Measurements from ENCODE around the gene TCF20. TPM values are rescaled to one million over a fixed set of nuclear protein-coding genes. Genes with fewer than 3 reads are reported as not detected.
A peak's percentile ranks its signal among the peaks of the same experiment; 100 is the strongest.

The TCF20 gene
- 10 to 100 TPM; 26.6 to 30.6 (median 28.7) TPM for polyA plus RNA-seq (ENCODE audit: insufficient read length in 3 of 3)
- long read RNA-seq, donor 1, full-length matches to known transcripts = 3 of 3 reads
- long read RNA-seq, donor 1, partial matches to known transcripts = 0 of 3 reads
- long read RNA-seq, donor 1, other reads (novel, unspliced or antisense) = 0 of 3 reads
- long read RNA-seq, donor 2, full-length matches to known transcripts = 6 of 6 reads
- long read RNA-seq, donor 2, partial matches to known transcripts = 0 of 6 reads
- long read RNA-seq, donor 2, other reads (novel, unspliced or antisense) = 0 of 6 reads
- long read RNA-seq, donor 3, full-length matches to known transcripts = 5 of 12 reads
- long read RNA-seq, donor 3, partial matches to known transcripts = 0 of 12 reads
- long read RNA-seq, donor 3, other reads (novel, unspliced or antisense) = 7 of 12 reads
- long read RNA-seq, donor 4, full-length matches to known transcripts = 3 of 23 reads
- long read RNA-seq, donor 4, partial matches to known transcripts = 15 of 23 reads
- long read RNA-seq, donor 4, other reads (novel, unspliced or antisense) = 5 of 23 reads
- long read RNA-seq, donor 5, full-length matches to known transcripts = 11 of 27 reads
- long read RNA-seq, donor 5, partial matches to known transcripts = 0 of 27 reads
- long read RNA-seq, donor 5, other reads (novel, unspliced or antisense) = 16 of 27 reads
- long read RNA-seq, donor 6, full-length matches to known transcripts = 7 of 17 reads
- long read RNA-seq, donor 6, partial matches to known transcripts = 10 of 17 reads
- long read RNA-seq, donor 6, other reads (novel, unspliced or antisense) = 0 of 17 reads
- long read RNA-seq, donor 7, full-length matches to known transcripts = 6 of 12 reads
- long read RNA-seq, donor 7, partial matches to known transcripts = 6 of 12 reads
- long read RNA-seq, donor 7, other reads (novel, unspliced or antisense) = 0 of 12 reads
- long read RNA-seq, donor 8, full-length matches to known transcripts = 11 of 25 reads
- long read RNA-seq, donor 8, partial matches to known transcripts = 7 of 25 reads
- long read RNA-seq, donor 8, other reads (novel, unspliced or antisense) = 7 of 25 reads
- long read RNA-seq, donor 9, full-length matches to known transcripts = 6 of 6 reads
- long read RNA-seq, donor 9, partial matches to known transcripts = 0 of 6 reads
- long read RNA-seq, donor 9, other reads (novel, unspliced or antisense) = 0 of 6 reads
- long read RNA-seq, donor 10, full-length matches to known transcripts = 5 of 14 reads
- long read RNA-seq, donor 10, partial matches to known transcripts = 0 of 14 reads
- long read RNA-seq, donor 10, other reads (novel, unspliced or antisense) = 9 of 14 reads
- long read RNA-seq, donor 11, full-length matches to known transcripts = 6 of 6 reads
- long read RNA-seq, donor 11, partial matches to known transcripts = 0 of 6 reads
- long read RNA-seq, donor 11, other reads (novel, unspliced or antisense) = 0 of 6 reads
- long read RNA-seq, donor 12, partial matches to known transcripts = 0 of 1 reads
- long read RNA-seq, donor 12, other reads (novel, unspliced or antisense) = 0 of 1 reads
- long read RNA-seq, donor 13, full-length matches to known transcripts = 11 of 11 reads
- long read RNA-seq, donor 13, partial matches to known transcripts = 0 of 11 reads
- long read RNA-seq, donor 13, other reads (novel, unspliced or antisense) = 0 of 11 reads
- long read RNA-seq, donor 14, full-length matches to known transcripts = 4 of 4 reads
- long read RNA-seq, donor 14, partial matches to known transcripts = 0 of 4 reads
- long read RNA-seq, donor 14, other reads (novel, unspliced or antisense) = 0 of 4 reads
- long read RNA-seq, donor 15, full-length matches to known transcripts = 4 of 4 reads
- long read RNA-seq, donor 15, partial matches to known transcripts = 0 of 4 reads
- long read RNA-seq, donor 15, other reads (novel, unspliced or antisense) = 0 of 4 reads
- long read RNA-seq, donor 16, full-length matches to known transcripts = 19 of 31 reads
- long read RNA-seq, donor 16, partial matches to known transcripts = 12 of 31 reads
- long read RNA-seq, donor 16, other reads (novel, unspliced or antisense) = 0 of 31 reads

- DNase-seq (ENCODE audit: extremely low read depth in 1 of 11, low read depth in 9 of 11, low spot score in 4 of 11) = peak in 5 of 11 donors; percentile 62 to 84 (median 70)
Measured at GRCh38 chr22:42270510-42271190, at the start of gene TCF20. Gene TCF20 (minus strand): TSS chr22:42270653. CDS start chr22:42215305, 55,348 bp downstream.

GRCh38 chr22:42319386-42319785 is 48.9 kb upstream of the TCF20 start:
- DNase-seq (ENCODE audit: extremely low read depth in 1 of 11, low read depth in 9 of 11, low spot score in 4 of 11) = no peak

DNA sequence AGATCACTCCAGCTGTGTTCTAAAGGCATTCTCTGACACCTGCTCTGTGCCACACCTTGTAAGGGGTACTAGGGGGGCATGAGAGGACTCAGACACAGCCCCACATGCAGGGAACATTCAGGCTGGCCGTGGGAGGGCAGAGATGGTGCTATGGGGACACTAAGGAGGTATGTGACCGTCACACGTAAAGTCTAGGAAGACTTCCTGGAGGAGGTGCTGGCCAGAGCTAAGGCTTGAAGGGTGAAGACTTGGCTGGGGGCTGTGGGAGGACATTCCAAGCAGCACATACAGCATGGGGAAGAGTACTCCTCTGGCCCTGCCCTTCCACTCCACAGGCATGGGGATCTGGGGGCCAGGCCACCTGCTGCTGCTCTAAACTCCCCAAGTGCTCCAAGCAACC is 48.5 kb upstream of the TCF20 start:
- no peak for DNase-seq (ENCODE audit: extremely low read depth in 1 of 11, low read depth in 9 of 11, low spot score in 4 of 11)

GRCh38 chr22:42317691-42318547 is 47.5 kb upstream of the TCF20 start:
- DNase-seq (ENCODE audit: extremely low read depth in 1 of 11, low read depth in 9 of 11, low spot score in 4 of 11) = no peak

DNA sequence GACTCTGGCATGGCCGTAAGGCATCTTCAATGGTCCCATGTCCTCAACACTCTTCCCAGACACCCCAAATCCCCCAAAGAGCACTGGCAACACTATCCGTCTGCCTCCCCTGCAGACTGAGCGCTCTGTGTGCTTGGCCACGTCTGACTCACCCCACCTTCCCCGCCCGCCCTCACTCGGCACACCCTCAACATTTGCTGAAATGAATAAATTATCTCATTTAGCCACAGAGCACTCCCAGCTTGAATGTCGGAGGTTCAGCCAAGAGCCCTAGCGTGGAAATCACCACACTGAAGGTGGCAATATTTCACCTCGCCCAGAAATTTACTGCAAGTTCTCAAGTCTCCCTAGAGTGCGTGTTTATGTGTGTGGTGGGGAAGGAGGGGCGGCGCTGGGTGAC is 46.6 kb upstream of the TCF20 start:
- no peak for DNase-seq (ENCODE audit: extremely low read depth in 1 of 11, low read depth in 9 of 11, low spot score in 4 of 11)

DNA sequence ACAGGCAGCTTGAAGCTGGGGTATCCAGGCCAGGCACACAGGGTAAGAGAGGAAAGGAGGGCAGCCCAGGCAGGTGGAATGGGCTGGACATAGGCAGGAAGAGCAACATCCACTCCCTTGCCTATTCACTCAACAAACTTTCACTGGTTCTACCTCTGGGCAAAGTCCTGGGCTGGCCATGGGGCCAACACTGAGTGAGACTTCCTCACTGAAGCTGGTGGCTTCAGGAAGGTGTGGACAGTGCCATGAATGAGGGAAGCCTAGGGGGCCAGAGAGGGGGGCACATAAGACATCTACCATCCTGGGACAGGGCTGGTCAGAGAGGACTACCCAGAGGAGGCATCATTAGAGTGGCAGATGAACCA is 44.9 kb upstream of the TCF20 start:
- no peak for DNase-seq (ENCODE audit: extremely low read depth in 1 of 11, low read depth in 9 of 11, low spot score in 4 of 11)

DNA sequence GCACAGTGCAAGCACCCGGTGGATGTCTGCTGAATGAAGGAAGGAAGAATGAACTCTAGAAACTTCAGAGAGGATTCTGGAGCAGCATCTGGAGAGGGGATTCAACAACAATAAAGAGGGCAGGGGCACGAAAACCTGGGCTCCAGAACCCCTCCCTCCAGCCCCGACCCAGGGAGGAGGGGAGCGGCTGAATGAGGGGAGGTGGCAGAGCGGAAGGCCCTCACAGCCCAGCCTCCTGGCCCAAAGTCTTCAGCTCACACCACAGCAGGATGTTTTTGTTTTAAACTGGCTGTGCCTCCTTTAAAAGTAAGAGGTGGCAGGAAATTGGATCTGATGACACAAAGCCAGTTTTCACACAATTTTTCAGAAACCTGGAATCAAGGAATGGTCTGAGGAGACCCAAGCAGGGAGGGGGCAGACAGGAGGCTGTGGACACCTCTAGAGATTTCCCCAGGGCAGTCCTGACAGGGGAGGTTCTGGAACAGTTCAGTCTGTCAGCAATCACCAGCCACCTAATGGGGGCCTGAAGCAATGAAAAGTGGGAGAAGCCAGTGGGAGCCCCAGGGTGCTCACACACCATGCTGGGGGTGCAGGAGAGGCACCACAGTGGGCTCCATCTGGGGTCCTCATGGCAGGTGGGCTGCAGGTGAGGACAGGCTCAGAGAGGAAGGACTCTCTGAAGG is 44.4 kb upstream of the TCF20 start:
- DNase-seq (ENCODE audit: extremely low read depth in 1 of 11, low read depth in 9 of 11, low spot score in 4 of 11) = no peak

DNA sequence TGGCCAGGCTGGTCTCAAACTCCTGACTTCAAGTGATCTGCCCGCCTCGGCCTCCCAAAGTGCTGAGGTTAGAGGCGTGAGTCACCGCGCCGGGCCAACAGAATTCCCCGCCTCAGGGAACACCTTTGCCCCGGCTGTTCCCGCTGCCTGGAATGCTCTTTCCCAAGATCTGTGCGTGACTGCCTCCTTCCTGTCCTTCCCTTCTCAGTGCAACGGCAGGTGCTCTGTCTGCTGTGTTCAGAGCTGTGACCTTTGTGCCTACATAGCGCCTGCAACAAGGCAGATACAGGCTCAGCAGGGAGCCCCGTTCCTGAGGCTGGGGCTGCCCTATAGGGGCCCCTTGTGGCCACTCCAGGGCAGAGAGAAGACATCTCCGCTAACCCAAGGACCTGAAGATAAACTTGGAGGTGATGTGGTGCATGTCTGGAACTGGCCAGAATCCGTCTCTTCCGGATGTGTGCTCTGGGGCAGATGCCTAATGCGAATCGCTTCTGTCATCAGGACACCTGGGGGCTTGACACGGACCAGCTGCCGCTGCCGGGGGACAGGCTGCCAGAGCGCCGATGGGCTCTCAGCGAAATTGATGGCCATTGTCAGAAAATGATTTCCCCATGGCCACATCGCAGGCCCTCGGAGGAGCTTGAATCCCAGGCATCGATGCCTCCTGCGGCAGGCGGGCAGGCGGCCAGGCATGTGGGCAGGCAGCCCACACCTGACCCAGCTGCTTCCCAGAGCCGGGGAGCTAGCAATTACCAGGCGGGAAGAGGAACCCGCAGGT is 43.5 kb upstream of the TCF20 start:
- peak in 1 of 11 donors; percentile 38 for DNase-seq (ENCODE audit: extremely low read depth in 1 of 11, low read depth in 9 of 11, low spot score in 4 of 11)

GRCh38 chr22:42313204-42313603 is 42.8 kb upstream of the TCF20 start:
- no peak for DNase-seq (ENCODE audit: extremely low read depth in 1 of 11, low read depth in 9 of 11, low spot score in 4 of 11)

- no peak for DNase-seq (ENCODE audit: extremely low read depth in 1 of 11, low read depth in 9 of 11, low spot score in 4 of 11)
Measured at GRCh38 chr22:42310291-42311015, 40.0 kb upstream of the TCF20 start.

DNA sequence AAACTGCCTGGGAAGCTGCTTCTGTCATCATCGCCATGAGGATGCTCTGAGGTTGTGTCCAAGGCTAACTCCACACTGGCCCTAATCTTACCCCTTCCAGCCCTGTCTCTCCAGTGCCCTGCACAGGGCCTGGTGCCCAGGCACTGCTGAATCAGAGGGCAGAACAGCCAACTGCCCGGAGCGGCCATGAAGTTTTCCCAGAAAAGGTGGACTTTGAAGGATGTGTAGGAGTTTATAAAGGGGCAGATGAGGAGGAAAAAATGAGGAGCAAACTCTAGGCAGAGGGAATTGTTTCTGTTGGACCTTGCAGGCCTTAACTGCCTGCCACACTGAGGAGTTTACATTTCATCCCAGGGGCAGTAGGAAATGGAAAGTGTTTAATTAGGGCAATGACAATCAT is 39.4 kb upstream of the TCF20 start:
- no peak for DNase-seq (ENCODE audit: extremely low read depth in 1 of 11, low read depth in 9 of 11, low spot score in 4 of 11)

GRCh38 chr22:42308892-42309468 is 38.5 kb upstream of the TCF20 start:
- DNase-seq (ENCODE audit: extremely low read depth in 1 of 11, low read depth in 9 of 11, low spot score in 4 of 11) = no peak

DNA sequence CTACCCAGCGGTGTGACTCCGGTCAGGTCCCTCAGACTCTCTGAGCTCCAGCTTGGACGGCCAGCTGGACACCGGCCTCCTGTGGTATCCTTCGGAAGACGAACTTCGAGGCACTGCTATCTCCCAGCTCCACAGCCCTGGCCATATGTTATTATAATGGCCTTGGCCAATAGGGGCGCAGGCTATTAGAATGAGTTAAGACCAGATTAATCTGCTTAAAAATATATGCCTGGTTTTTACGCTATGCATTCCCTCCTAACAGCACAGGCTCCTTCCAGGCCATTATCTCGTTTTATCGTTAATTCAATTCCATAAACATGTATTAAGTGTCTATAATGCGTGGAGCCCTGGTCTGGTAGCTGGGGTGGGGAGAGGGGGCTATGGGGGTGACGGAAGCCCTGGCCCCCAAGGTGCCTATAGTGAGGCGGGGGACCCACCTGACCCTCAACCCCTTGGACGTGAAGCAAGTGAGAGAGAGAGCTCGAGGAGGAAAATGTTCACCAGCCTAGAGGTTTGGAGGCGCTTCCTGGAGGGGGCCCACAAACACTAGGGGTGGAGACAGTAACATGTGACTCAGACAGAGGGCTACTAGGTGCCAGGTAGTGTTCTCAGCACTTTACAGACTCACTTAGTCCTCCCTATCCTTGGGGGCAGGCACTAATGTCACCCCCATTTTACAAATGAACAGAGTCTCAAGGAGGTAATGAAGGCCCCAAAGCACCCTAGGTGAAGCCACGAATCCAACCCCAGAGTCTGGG is 37.5 kb upstream of the TCF20 start:
- no peak for DNase-seq (ENCODE audit: extremely low read depth in 1 of 11, low read depth in 9 of 11, low spot score in 4 of 11)
